IPS-18a (cell line): ENCODE data around the gene LRIG1.

Experiments
- H3K27ac ChIP-seq: one replicate; pipeline ENCODE4 v1.5.1; 2013; ENCODE audit warnings: low read length
- H3K27me3 ChIP-seq: one replicate; pipeline ENCODE4 v1.6.1; 2013; ENCODE audit warnings: mild to moderate bottlenecking, low read length; ENCODE audit not compliant: control insufficient read depth, insufficient read depth
- H3K36me3 ChIP-seq: one replicate; pipeline ENCODE4 v1.6.1; 2013; ENCODE audit warnings: low read depth, low read length; ENCODE audit not compliant: control insufficient read depth
- H3K4me1 ChIP-seq: one replicate; pipeline ENCODE4 v1.6.1; 2013; ENCODE audit warnings: low read depth, low read length; ENCODE audit not compliant: control insufficient read depth
- H3K4me3 ChIP-seq: one replicate; pipeline ENCODE4 v1.5.1; 2013; ENCODE audit warnings: low read length
- H3K9ac ChIP-seq: one replicate; pipeline ENCODE4 v1.6.1; 2013; ENCODE audit warnings: mild to moderate bottlenecking, low read length, moderate library complexity
- H3K9me3 ChIP-seq: one replicate; pipeline ENCODE4 v1.6.1; 2013; ENCODE audit warnings: low read depth, low read length; ENCODE audit not compliant: control insufficient read depth

The LRIG1 gene

DNA sequence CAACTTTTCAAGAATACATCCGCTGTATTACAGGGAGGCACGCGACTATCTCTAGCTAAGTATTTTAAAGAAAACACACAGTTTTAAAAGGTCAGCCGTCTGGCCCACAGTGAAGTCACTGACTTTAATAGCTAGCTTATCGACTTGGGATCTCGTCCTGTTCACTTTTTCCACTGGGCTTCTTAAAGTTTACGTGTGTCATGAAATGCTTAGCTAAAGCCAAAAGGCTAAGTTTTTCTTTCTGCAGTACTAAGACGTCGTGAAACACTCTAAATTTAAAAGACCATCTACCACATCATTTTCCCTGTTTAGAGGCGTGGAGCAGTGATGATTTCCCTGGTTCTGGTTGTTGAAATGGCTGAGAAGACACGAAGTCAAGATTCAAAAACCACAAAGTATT lies 27.1 kb downstream of the LRIG1 start:
- no peaks in the 10 kb centered on the region for H3K27me3 ChIP-seq
- H3K9ac ChIP-seq: no peak overlapping the region
- H3K4me3 ChIP-seq: no peak overlapping the region
- no peaks in the 10 kb centered on the region for H3K9me3 ChIP-seq
- H3K36me3 ChIP-seq: no peaks in the 10 kb centered on the region
- peaks cover 92% of the 10 kb centered on the region for H3K4me1 ChIP-seq
- H3K27ac ChIP-seq: no peak overlapping the region

DNA sequence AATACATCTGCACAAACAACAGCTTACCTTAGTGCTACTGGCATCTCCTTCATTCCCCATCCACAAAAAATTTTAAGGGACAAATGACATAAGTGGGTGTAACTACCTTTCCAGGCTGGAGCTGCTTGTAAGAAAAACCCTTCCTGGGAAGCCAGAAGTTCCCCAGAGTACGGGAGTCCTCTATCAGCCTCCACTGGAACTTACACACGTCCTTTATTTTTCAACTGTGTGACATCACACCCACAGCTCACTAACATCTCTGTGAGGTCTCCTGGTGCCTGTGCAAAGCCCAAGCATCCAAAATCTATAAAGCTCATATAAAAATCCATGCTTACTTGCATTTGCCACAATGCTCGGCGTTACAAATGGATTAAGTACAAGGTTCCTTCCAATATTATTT lies 27.6 kb downstream of the LRIG1 start:
- Histone ChIP-seq H3K9ac (no peak overlapping the region), H3K9me3 (no peaks in the 10 kb centered on the region), H3K27ac (no peak overlapping the region), H3K27me3 (no peaks in the 10 kb centered on the region), H3K4me1 (peaks cover 92% of the 10 kb centered on the region), H3K36me3 (no peaks in the 10 kb centered on the region), H3K4me3 (no peak overlapping the region)

DNA sequence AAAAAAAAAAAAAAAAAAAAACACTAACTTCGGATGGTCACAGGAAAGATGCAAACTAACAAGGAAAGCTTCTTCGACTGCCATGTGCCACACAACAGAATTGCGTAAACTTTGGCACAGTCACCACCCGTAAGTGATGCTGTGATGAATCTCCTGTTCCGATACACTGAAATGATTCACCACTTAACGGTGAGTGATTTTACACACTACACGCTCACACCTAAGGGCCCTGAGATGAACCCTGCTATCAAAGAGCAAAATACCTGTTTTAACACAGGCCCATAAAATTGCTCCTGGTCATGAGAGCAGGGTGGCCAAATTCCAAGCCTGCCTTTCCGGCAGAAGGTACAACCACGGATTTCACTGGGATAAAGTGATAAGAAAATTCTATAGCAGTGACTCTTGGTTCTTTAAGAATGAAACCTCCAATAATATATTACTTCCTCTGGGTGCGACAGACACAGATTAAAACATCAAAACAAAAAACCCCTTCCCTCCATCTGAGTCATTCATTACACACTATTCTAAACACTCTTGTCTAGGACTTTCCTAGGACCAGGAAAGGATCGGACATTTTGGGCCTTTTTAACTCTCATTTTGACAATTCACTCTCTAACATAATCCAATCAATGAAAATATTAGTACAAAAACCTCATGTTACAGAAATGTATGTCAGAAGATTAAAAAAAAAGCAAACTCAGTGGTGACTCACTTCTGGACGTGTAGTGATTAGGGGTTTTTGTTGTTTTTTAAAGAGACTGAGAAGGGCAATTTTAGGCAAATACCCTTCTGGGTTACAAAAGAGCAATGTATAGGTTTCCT lies 28.3 kb downstream of the LRIG1 start:
- Histone ChIP-seq H3K9ac (no peak overlapping the region), H3K36me3 (no peaks in the 10 kb centered on the region), H3K27me3 (no peaks in the 10 kb centered on the region), H3K4me1 (peaks cover 88% of the 10 kb centered on the region), H3K4me3 (no peak overlapping the region), H3K9me3 (no peaks in the 10 kb centered on the region), H3K27ac (no peak overlapping the region)

- H3K9ac ChIP-seq: no peak overlapping the region
- H3K36me3 ChIP-seq: no peaks in the 10 kb centered on the region
- peaks cover 79% of the 10 kb centered on the region for H3K4me1 ChIP-seq
- no peaks in the 10 kb centered on the region for H3K9me3 ChIP-seq
- H3K27ac ChIP-seq: no peak overlapping the region
- no peaks in the 10 kb centered on the region for H3K27me3 ChIP-seq
- H3K4me3 ChIP-seq: no peak overlapping the region
Measured at GRCh38 chr3:66470956-66471686, 29.7 kb downstream of the LRIG1 start.

DNA sequence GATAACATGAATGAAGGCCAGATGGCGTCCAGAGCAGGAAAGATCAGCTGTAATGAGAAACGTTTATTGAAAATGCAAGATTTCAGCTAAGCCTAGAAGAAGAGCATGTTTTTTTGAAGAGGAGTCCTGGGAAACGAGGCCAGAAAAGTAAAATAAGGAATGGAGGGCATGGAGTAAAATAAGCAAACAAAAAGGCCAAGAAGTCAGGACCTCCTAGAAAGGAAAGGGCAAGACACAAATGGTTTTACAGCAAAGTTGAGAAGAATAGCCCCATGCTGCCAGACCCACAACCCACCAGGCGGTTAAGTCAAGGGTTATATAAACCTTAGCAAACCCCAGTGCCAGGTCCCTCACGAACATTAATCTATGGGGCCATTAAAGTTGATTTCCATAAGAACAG lies 30.5 kb downstream of the LRIG1 start:
- H3K36me3 ChIP-seq: no peaks in the 10 kb centered on the region
- no peaks in the 10 kb centered on the region for H3K9me3 ChIP-seq
- H3K27me3 ChIP-seq: no peaks in the 10 kb centered on the region
- no peak overlapping the region for H3K27ac ChIP-seq
- no peak overlapping the region for H3K9ac ChIP-seq
- no peak overlapping the region for H3K4me3 ChIP-seq
- peaks cover 70% of the 10 kb centered on the region for H3K4me1 ChIP-seq

DNA sequence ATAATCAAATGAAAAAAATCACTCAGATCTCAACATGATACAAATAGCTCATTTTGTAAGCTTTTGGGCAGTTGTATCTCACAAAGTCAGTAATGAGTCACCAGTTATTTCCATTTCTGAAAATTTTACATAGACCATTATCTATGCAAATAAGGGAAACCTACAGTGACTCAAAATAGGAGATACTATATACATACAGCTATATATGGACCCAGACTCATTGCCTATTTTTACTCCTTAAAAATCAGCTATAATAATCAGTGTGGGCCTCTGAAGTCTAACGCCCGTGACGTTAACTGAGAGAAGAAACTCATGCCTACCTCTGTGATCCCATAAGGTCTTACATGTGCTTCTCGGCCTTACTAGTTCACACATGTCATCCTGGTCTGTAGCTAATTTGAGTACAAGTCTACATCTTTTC lies 31.6 kb downstream of the LRIG1 start:
- peaks cover 63% of the 10 kb centered on the region for H3K4me1 ChIP-seq
- H3K9ac ChIP-seq: no peak overlapping the region
- H3K9me3 ChIP-seq: no peaks in the 10 kb centered on the region
- H3K27me3 ChIP-seq: no peaks in the 10 kb centered on the region
- H3K36me3 ChIP-seq: no peaks in the 10 kb centered on the region
- no peak overlapping the region for H3K4me3 ChIP-seq
- H3K27ac ChIP-seq: no peak overlapping the region

GRCh38 chr3:66467996-66468735 lies 32.7 kb downstream of the LRIG1 start:
- Histone ChIP-seq H3K9me3 (no peaks in the 10 kb centered on the region), H3K4me3 (no peak overlapping the region), H3K27me3 (no peaks in the 10 kb centered on the region), H3K36me3 (no peaks in the 10 kb centered on the region), H3K9ac (no peak overlapping the region), H3K27ac (no peak overlapping the region), H3K4me1 (peaks cover 52% of the 10 kb centered on the region)

DNA sequence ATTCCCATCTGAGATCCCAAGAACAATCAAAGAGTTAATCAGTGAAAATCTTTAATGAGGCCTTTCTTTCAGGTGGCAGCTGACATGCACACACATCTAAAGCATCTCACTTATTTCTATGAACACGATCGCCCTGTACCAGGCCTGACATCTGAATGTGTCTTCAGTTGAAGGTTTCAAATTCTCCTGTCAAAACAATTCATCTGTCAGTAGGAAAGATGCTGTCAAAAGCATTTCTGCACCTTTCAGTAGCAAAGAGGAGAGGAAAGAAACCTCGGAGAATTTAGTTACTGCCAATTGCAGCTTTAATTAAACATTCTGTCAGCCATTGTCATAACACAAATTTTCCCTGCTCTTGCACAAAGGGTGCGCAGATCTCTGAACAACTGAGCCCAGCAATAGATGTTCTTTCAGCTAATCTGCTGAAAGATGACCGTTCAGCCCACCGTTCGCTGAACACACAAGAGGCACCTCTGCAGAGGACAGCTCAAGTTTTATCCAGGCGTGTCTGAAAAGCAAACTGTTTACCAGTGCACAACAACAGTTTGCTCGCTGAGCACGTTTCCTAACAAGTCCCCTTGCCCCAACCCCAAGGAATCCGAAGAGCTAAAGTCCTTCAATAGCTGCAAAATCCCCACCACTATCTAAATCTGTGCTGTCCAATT lies 34.1 kb downstream of the LRIG1 start:
- H3K36me3 ChIP-seq: peaks cover 6% of the 10 kb centered on the region
- H3K9ac ChIP-seq: no peak overlapping the region
- no peak overlapping the region for H3K27ac ChIP-seq
- H3K9me3 ChIP-seq: no peaks in the 10 kb centered on the region
- no peak overlapping the region for H3K4me3 ChIP-seq
- H3K27me3 ChIP-seq: no peaks in the 10 kb centered on the region
- H3K4me1 ChIP-seq: peaks cover 40% of the 10 kb centered on the region

GRCh38 chr3:66465587-66465986 lies 35.2 kb downstream of the LRIG1 start:
- H3K27ac ChIP-seq: no peak overlapping the region
- no peaks in the 10 kb centered on the region for H3K9me3 ChIP-seq
- H3K4me3 ChIP-seq: no peak overlapping the region
- H3K4me1 ChIP-seq: peaks cover 29% of the 10 kb centered on the region
- H3K27me3 ChIP-seq: no peaks in the 10 kb centered on the region
- peaks cover 17% of the 10 kb centered on the region for H3K36me3 ChIP-seq
- H3K9ac ChIP-seq: no peak overlapping the region

- H3K4me1 ChIP-seq: peaks cover 23% of the 10 kb centered on the region
- H3K9me3 ChIP-seq: no peaks in the 10 kb centered on the region
- no peak overlapping the region for H3K9ac ChIP-seq
- H3K27me3 ChIP-seq: no peaks in the 10 kb centered on the region
- H3K4me3 ChIP-seq: no peak overlapping the region
- no peak overlapping the region for H3K27ac ChIP-seq
- peaks cover 23% of the 10 kb centered on the region for H3K36me3 ChIP-seq
Measured at GRCh38 chr3:66465034-66465433, 35.8 kb downstream of the LRIG1 start.

GRCh38 chr3:66464512-66464894 lies 36.3 kb downstream of the LRIG1 start:
- Histone ChIP-seq H3K4me1 (peaks cover 20% of the 10 kb centered on the region), H3K27me3 (no peaks in the 10 kb centered on the region)

More at GRCh38 chr3:66464512-66464894, 36.3 kb downstream of the LRIG1 start:
- H3K9ac ChIP-seq: no peak overlapping the region
- H3K36me3 ChIP-seq: peaks cover 28% of the 10 kb centered on the region
- H3K27ac ChIP-seq: no peak overlapping the region
- no peak overlapping the region for H3K4me3 ChIP-seq
- no peaks in the 10 kb centered on the region for H3K9me3 ChIP-seq
